Activated B cell treated with CpG ODN at 0.5 μM for 24 hours (primary cell): ENCODE results near the gene PEX11G. TPM values are rescaled to one million over a fixed set of nuclear protein-coding genes. Genes with fewer than 3 reads are reported as not detected.

ENCODE experiments used
- ATAC-seq: fragments of 200-7000 bp; cut with Tn5 transposase; one replicate; pipeline ENCODE4 v1.10.0; 2021; ENCODE audit warnings: low read depth, mild to moderate bottlenecking, moderate library complexity
- CTCF ChIA-PET: fragments of 350-600 bp; sonication (Branson Sonifier 250); formaldehyde crosslinking; loops from one replicate; lab custom pipeline; 2021; ENCODE audit warnings: antibody characterized with exemption; lab: Charles Lee
- POLR2A ChIA-PET: fragments of 350-600 bp; sonication (Branson Sonifier 250); formaldehyde crosslinking; loops from one replicate; lab custom pipeline; 2021; ENCODE audit warnings: antibody characterized with exemption; lab: Charles Lee
- DNase-seq: peaks from one replicate; pipeline ENCODE4 v3.0.0; 2022
- H3K27ac Mint-ChIP-seq: one replicate; pipeline ENCODE4 v1.8.0; 2020; ENCODE audit warnings: mixed read lengths
- H3K27me3 Mint-ChIP-seq: one replicate; pipeline ENCODE4 v1.8.0; 2021; ENCODE audit warnings: mixed read lengths
- H3K36me3 Mint-ChIP-seq: one replicate; pipeline ENCODE4 v1.8.0; 2021; ENCODE audit warnings: low read depth, mixed read lengths
- H3K4me1 Mint-ChIP-seq: one replicate; pipeline ENCODE4 v1.8.0; 2021; ENCODE audit warnings: mixed read lengths
- H3K4me3 Mint-ChIP-seq: one replicate; pipeline ENCODE4 v1.8.0; 2020; ENCODE audit warnings: mild to moderate bottlenecking, mixed read lengths
- H3K9me3 Mint-ChIP-seq: one replicate; pipeline ENCODE4 v1.8.0; 2020; ENCODE audit warnings: mixed read lengths
- CTCF ChIP-seq: fragments of 200-600 bp; IDR thresholded peaks from one replicate; pipeline ENCODE4 v1.8.0; 2022; ENCODE audit warnings: antibody characterized with exemption, mild to moderate bottlenecking
- intact Hi-C: fragments of 100-400 bp; cut with micrococcal nuclease; formaldehyde crosslinking; loops from one replicate; pipeline ENCODE4 v1.15.1; 2024
- total RNA-seq: library from RNA; stranded (reverse); gene quantifications from 2 replicates; pipeline ENCODE4 v1.2.3, GENCODE V29; 2022

The PEX11G gene
- total RNA-seq, 1 donor from 2014 or later, result 1.0 TPM

DNA sequence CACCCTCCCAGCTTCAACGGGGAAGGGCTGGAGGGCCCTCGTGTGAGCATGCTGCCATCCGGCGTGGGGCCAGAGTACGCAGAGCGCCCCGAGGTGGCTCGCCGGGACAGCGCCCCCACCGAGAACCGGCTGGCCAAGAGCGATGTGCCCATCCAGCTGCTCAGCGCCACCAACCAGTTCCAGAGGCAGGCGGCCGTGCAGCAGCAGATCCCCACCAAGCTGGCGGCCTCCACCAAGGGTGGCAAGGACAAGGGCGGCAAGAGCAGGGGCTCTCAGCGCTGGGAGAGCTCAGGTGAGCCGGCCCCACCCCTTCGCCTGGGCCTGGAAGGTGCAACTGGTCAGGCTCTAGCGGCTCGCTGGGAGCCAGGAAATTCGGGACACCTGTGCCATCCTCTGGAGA is 20.0 kb downstream of the PEX11G start:
- no peak for TF ChIP-seq CTCF
- POLR2A ChIA-PET, result interaction anchor here (0.6 kb wide), 1 partner anchor 395 kb away, joined by 5 read pairs; no protein-coding TSS in a partner anchor
- H3K27ac Mint-ChIP-seq, result no peak overlapping the region

GRCh38 chr19:7467009-7467989 is 21.5 kb downstream of the PEX11G start:
- no peaks in the 10 kb centered on the region for H3K27me3 Mint-ChIP-seq
- no peaks in the 10 kb centered on the region for H3K9me3 Mint-ChIP-seq
- DNase-seq (no peak), ATAC-seq (no peak)
- no peak overlapping the region for H3K27ac Mint-ChIP-seq
- no peak overlapping the region for H3K4me3 Mint-ChIP-seq
- intact Hi-C loops, result no loop called here
- POLR2A ChIA-PET, result interaction anchor here (0.7 kb wide), 1 partner anchor 45 kb away, joined by 3 read pairs; no protein-coding TSS in a partner anchor
- CTCF ChIA-PET, result no interaction called here
- no peak for TF ChIP-seq CTCF
- peaks cover 71% of the 10 kb centered on the region for H3K36me3 Mint-ChIP-seq
- H3K4me1 Mint-ChIP-seq, result peaks cover 7% of the 10 kb centered on the region

More for the DNA sequence above, 20.0 kb downstream of the PEX11G start:
- peaks cover 66% of the 10 kb centered on the region for H3K36me3 Mint-ChIP-seq
- intact Hi-C loops, result no loop called here
- no peak for DNase-seq
- CTCF ChIA-PET, result interaction anchor here (0.6 kb wide), 1 partner anchor 17 kb away, joined by 3 read pairs; no protein-coding TSS in a partner anchor
- peaks cover 21% of the 10 kb centered on the region for H3K4me1 Mint-ChIP-seq
- no peak for ATAC-seq
- H3K9me3 Mint-ChIP-seq, result no peaks in the 10 kb centered on the region
- H3K4me3 Mint-ChIP-seq, result no peak overlapping the region
- no peaks in the 10 kb centered on the region for H3K27me3 Mint-ChIP-seq

DNA sequence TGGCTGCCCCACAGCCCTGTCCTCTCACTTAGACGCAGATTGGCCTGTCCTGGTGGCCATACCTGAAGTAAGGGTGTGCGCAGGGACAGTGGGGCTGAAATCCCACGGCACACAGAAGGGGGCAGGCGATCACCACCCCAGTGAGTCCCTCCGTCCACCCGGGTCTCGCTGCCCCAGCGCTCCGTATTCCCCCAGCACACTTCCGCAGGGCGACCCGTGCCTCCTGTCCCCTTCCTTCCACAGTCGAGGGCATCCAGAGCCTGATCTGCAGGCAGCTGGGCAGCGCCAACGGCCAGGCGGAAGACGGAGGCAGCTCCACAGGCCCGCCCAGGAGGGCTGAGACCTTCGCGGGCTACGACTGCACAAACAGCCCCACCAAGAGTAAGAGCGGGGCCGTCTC is 25.3 kb downstream of the PEX11G start:
- Mint-ChIP-seq H3K4me3 (no peak overlapping the region), H3K36me3 (peaks cover 71% of the 10 kb centered on the region), H3K4me1 (no peaks in the 10 kb centered on the region), H3K9me3 (no peaks in the 10 kb centered on the region), H3K27ac (no peak overlapping the region), H3K27me3 (no peaks in the 10 kb centered on the region)
- ChIA-PET POLR2A (no interaction called here), CTCF (no interaction called here)
- intact Hi-C loops, result no loop called here
- no peak for TF ChIP-seq CTCF
- DNase-seq (no peak), ATAC-seq (no peak)

- no peak overlapping the region for H3K27ac Mint-ChIP-seq
- POLR2A ChIA-PET, result no interaction called here
- CTCF ChIA-PET, result no interaction called here
- intact Hi-C loops, result no loop called here
- DNase-seq (no peak), ATAC-seq (no peak)
- H3K4me3 Mint-ChIP-seq, result no peak overlapping the region
- H3K9me3 Mint-ChIP-seq, result no peaks in the 10 kb centered on the region
- H3K36me3 Mint-ChIP-seq, result peaks cover 68% of the 10 kb centered on the region
- no peaks in the 10 kb centered on the region for H3K27me3 Mint-ChIP-seq
- no peak for TF ChIP-seq CTCF
- no peaks in the 10 kb centered on the region for H3K4me1 Mint-ChIP-seq
Measured at GRCh38 chr19:7461841-7462629, 26.8 kb downstream of the PEX11G start.

GRCh38 chr19:7460562-7460966 is 28.3 kb downstream of the PEX11G start:
- intact Hi-C loops, result no loop called here
- CTCF ChIA-PET, result no interaction called here
- DNase-seq (no peak), ATAC-seq (no peak)
- no peak overlapping the region for H3K27ac Mint-ChIP-seq
- no peaks in the 10 kb centered on the region for H3K9me3 Mint-ChIP-seq
- POLR2A ChIA-PET, result no interaction called here
- H3K27me3 Mint-ChIP-seq, result no peaks in the 10 kb centered on the region
- H3K4me3 Mint-ChIP-seq, result no peak overlapping the region
- TF ChIP-seq CTCF, result no peak
- peaks cover 80% of the 10 kb centered on the region for H3K36me3 Mint-ChIP-seq
- H3K4me1 Mint-ChIP-seq, result no peaks in the 10 kb centered on the region
